Activated naive CD8-positive, alpha-beta T cell treated with anti-CD3 and anti-CD28 coated beads, Interleukin-2, amount 50 U/mL, for 16 hours (primary cell): ENCODE data around the gene OLIG3.

Experiments
- DNase-seq: peaks from one replicate; pipeline ENCODE4 v3.0.0-alpha.2; 2020; ENCODE audit warnings: low read depth, low spot score

The OLIG3 gene

GRCh38 chr6:137496368-137496767 lies 2.2 kb upstream of the OLIG3 start:
- DNase-seq: no peak

GRCh38 chr6:137495703-137496336 lies 1.6 kb upstream of the OLIG3 start:
- DNase-seq: no peak

GRCh38 chr6:137494988-137495702 lies 951 bp upstream of the OLIG3 start:
- DNase-seq: no peak

GRCh38 chr6:137493218-137494038 lies 766 bp downstream of the OLIG3 start:
- no peak for DNase-seq

DNA sequence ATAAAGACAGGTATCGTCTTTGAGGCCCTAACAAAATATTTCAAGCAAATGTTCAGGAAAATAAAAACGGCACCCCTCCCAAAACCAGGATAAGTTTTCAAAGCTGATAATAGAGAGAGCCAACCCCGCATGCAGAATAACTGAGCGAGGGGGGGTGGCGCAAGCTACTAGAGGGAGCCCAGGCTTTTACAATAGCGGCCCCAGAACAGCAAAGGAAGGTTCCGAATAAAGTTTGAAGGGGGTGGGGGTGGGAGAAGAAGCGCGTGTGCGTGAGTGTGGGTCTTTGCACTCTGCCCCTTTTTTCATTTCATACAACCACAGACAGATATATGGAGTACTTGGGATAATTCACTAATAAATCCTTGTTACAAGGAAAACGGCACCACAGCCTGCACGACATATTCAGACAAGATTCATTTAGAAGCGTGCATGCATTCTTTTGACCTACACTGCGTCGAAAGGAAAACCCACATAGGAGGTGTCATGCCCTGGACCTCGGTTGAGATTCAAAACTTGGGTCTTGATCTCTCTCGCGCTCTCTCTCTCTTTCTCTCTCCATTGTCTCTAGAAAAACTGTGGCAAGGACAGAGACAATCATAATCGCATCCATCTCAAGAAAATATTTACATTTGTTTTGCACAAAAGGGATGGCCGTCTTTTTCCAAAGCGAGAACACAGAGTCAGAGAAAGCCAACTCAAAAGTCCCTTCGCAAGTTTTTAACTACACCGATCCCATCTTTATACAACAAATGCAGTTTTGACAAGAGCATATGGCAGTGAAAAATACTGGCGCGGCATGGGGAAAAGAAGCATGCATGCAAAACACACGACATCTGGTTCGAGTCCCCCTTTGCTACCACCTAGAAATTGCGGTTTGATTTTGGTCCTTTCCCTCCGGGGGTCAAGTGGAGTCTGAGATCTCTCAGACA lies 1.6 kb downstream of the OLIG3 start:
- DNase-seq: no peak

GRCh38 chr6:137491478-137491877 lies 2.7 kb downstream of the OLIG3 start:
- DNase-seq: no peak

DNA sequence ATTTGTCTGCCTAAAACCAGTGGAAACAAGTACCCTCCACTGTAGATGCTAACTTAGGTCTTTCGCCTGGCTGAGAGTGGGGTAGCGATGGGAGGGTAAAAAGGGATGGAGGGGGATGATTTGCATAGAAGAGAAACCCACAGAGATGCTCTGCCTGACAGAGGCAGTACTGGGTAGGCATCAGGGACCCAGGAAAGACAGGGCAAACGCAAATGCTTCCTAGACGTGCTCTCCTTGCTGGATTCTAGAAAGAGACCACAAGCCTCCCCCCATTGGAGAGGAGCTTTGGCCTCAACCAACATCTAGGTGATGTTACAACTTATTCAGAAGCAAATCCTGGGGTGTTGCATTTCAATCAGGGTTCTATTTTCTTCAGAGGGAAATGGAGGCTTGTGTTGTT lies 3.2 kb downstream of the OLIG3 start:
- no peak for DNase-seq

GRCh38 chr6:137490006-137490905 lies 3.9 kb downstream of the OLIG3 start:
- DNase-seq: no peak

GRCh38 chr6:137489046-137490005 lies 4.9 kb downstream of the OLIG3 start:
- no peak for DNase-seq

GRCh38 chr6:137488150-137489045 lies 5.8 kb downstream of the OLIG3 start:
- DNase-seq: no peak

- no peak for DNase-seq
Measured at GRCh38 chr6:137487869-137488149, 6.4 kb downstream of the OLIG3 start.

GRCh38 chr6:137487181-137487868 lies 6.9 kb downstream of the OLIG3 start:
- no peak for DNase-seq

- DNase-seq: no peak
Measured at GRCh38 chr6:137486416-137486815, 7.8 kb downstream of the OLIG3 start.

DNA sequence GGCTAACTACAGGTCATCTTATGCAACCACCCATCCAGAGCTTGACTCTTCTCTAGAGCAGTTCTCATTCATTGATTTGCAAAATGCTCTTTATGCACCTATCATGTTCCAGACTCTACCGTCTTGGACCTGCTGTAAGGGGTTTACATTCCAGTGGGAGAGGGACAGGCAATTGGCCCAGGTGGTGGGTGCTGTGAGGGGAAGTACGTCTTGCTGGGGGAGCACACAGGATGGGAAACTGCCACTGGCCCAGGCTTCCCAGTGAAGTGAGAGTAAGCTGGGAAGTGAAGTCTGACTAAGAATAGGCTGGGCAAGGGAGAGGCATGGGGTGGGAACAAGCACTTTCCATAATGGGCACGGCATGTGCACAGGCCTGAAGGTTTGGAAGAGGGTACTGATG lies 13.8 kb downstream of the OLIG3 start:
- no peak for DNase-seq

GRCh38 chr6:137475103-137475502 lies 19.1 kb downstream of the OLIG3 start:
- no peak for DNase-seq

- no peak for DNase-seq
Measured at GRCh38 chr6:137473598-137473997, 20.6 kb downstream of the OLIG3 start.

- DNase-seq: no peak
Measured at GRCh38 chr6:137472641-137473137, 21.5 kb downstream of the OLIG3 start.

GRCh38 chr6:137471986-137472385 lies 22.2 kb downstream of the OLIG3 start:
- no peak for DNase-seq
